ENCODE measurements around the gene PDCL2.

Gene PDCL2

GRCh38 chr4:55617587-55618197 is 25.6 kb upstream of the PDCL2 start:
- Histone ChIP-seq H3K4me3 (ENCODE audit: low read length, poor library complexity, severe bottlenecking) (no peak overlapping the region), H3K9ac (ENCODE audit: low read depth, low read length, poor library complexity, severe bottlenecking) (no peak overlapping the region), H3K36me3 (ENCODE audit: insufficient read depth, low read length) (no peaks in the 10 kb centered on the region), H3K27me3 (ENCODE audit: insufficient read depth, low read length, poor library complexity, severe bottlenecking) (no peaks in the 10 kb centered on the region), H3K9me2 (replicated peaks; ENCODE audit: low read depth, low read length) (no peaks in the 10 kb centered on the region), H3K9me3 (ENCODE audit: insufficient read depth, low read depth, low read length) (no peaks in the 10 kb centered on the region), H2AFZ (ENCODE audit: low read length) (no peak overlapping the region), H4K20me1 (ENCODE audit: insufficient read depth, low read length, poor library complexity, severe bottlenecking) (no peaks in the 10 kb centered on the region), H3K4me2 (ENCODE audit: low read depth, low read length, poor library complexity, severe bottlenecking) (no peak overlapping the region), H3K79me2 (ENCODE audit: insufficient read depth, low read length) (no peaks in the 10 kb centered on the region), H3K4me1 (ENCODE audit: insufficient read depth, low read length, poor library complexity, severe bottlenecking) (no peaks in the 10 kb centered on the region), H3F3A (ENCODE audit: low read depth) (no peaks in the 10 kb centered on the region)
- TF ChIP-seq EZH2phosphoT487 (IDR thresholded peaks at IDR 0.05; ENCODE audit: borderline replicate concordance) (no peak), CTCF (conservative IDR thresholded peaks at IDR 0.05; ENCODE audit: low read length) (no peak)

- H3K4me3 ChIP-seq (ENCODE audit: low read length, poor library complexity, severe bottlenecking), result no peak overlapping the region
- no peaks in the 10 kb centered on the region for H3K9me3 ChIP-seq (ENCODE audit: insufficient read depth, low read depth, low read length)
- H3K79me2 ChIP-seq (ENCODE audit: insufficient read depth, low read length), result no peaks in the 10 kb centered on the region
- H2AFZ ChIP-seq (ENCODE audit: low read length), result no peak overlapping the region
- H3K36me3 ChIP-seq (ENCODE audit: insufficient read depth, low read length), result no peaks in the 10 kb centered on the region
- TF ChIP-seq EZH2phosphoT487 (IDR thresholded peaks at IDR 0.05; ENCODE audit: borderline replicate concordance) (no peak), CTCF (conservative IDR thresholded peaks at IDR 0.05; ENCODE audit: low read length) (no peak)
- H3K4me1 ChIP-seq (ENCODE audit: insufficient read depth, low read length, poor library complexity, severe bottlenecking), result no peaks in the 10 kb centered on the region
- no peak overlapping the region for H3K9ac ChIP-seq (ENCODE audit: low read depth, low read length, poor library complexity, severe bottlenecking)
- H3K9me2 ChIP-seq (replicated peaks; ENCODE audit: low read depth, low read length), result no peaks in the 10 kb centered on the region
- no peaks in the 10 kb centered on the region for H4K20me1 ChIP-seq (ENCODE audit: insufficient read depth, low read length, poor library complexity, severe bottlenecking)
- no peaks in the 10 kb centered on the region for H3F3A ChIP-seq (ENCODE audit: low read depth)
- no peak overlapping the region for H3K4me2 ChIP-seq (ENCODE audit: low read depth, low read length, poor library complexity, severe bottlenecking)
- H3K27me3 ChIP-seq (ENCODE audit: insufficient read depth, low read length, poor library complexity, severe bottlenecking), result no peaks in the 10 kb centered on the region
Measured at GRCh38 chr4:55615008-55615407, 23.0 kb upstream of the PDCL2 start.

- Histone ChIP-seq H3K4me2 (ENCODE audit: low read depth, low read length, poor library complexity, severe bottlenecking) (no peak overlapping the region), H3K79me2 (ENCODE audit: insufficient read depth, low read length) (no peaks in the 10 kb centered on the region), H3K4me1 (ENCODE audit: insufficient read depth, low read length, poor library complexity, severe bottlenecking) (no peaks in the 10 kb centered on the region), H3K9me2 (replicated peaks; ENCODE audit: low read depth, low read length) (no peaks in the 10 kb centered on the region), H3K9ac (ENCODE audit: low read depth, low read length, poor library complexity, severe bottlenecking) (no peak overlapping the region), H3K4me3 (ENCODE audit: low read length, poor library complexity, severe bottlenecking) (no peak overlapping the region), H4K20me1 (ENCODE audit: insufficient read depth, low read length, poor library complexity, severe bottlenecking) (no peaks in the 10 kb centered on the region), H3K36me3 (ENCODE audit: insufficient read depth, low read length) (no peaks in the 10 kb centered on the region), H3F3A (ENCODE audit: low read depth) (no peaks in the 10 kb centered on the region), H3K9me3 (ENCODE audit: insufficient read depth, low read depth, low read length) (no peaks in the 10 kb centered on the region), H2AFZ (ENCODE audit: low read length) (no peak overlapping the region), H3K27me3 (ENCODE audit: insufficient read depth, low read length, poor library complexity, severe bottlenecking) (no peaks in the 10 kb centered on the region)
- TF ChIP-seq EZH2phosphoT487 (IDR thresholded peaks at IDR 0.05; ENCODE audit: borderline replicate concordance), result no peak
- no peak for TF ChIP-seq CTCF (conservative IDR thresholded peaks at IDR 0.05; ENCODE audit: low read length)
Measured at GRCh38 chr4:55613621-55614020, 21.6 kb upstream of the PDCL2 start.

Data from Loucy (cell line).